H9 (cell line): ENCODE results near the gene ADGRG7. TPM values are rescaled to one million over a fixed set of nuclear protein-coding genes. Genes with fewer than 3 reads are reported as not detected.

Source experiments
- DNase-seq: peaks from one replicate; pipeline ENCODE4 v3.0.0-alpha.2; 2017
- H2AFZ ChIP-seq: one replicate; pipeline ENCODE4 v1.6.1; 2013; ENCODE audit warnings: mild to moderate bottlenecking, low read length, control low read depth, moderate library complexity
- H2AK5ac ChIP-seq: 2 replicates; pipeline ENCODE4 v1.6.1; 2013; ENCODE audit warnings: low read length, control low read depth, mixed read lengths; ENCODE audit not compliant: insufficient read length
- H2BK120ac ChIP-seq: one replicate; pipeline ENCODE4 v1.6.1; 2013; ENCODE audit warnings: low read depth, mild to moderate bottlenecking, low read length, control low read depth, inconsistent platforms; ENCODE audit not compliant: poor library complexity, severe bottlenecking
- H2BK12ac ChIP-seq: 2 replicates; pipeline ENCODE4 v1.6.1; 2013; ENCODE audit warnings: low read length, control low read depth, mixed read lengths, low read depth; ENCODE audit not compliant: insufficient read length
- H2BK15ac ChIP-seq: 2 replicates; pipeline ENCODE4 v1.6.1; 2013; ENCODE audit warnings: low read depth, low read length, control low read depth
- H2BK20ac ChIP-seq: one replicate; pipeline ENCODE4 v1.6.1; 2013; ENCODE audit warnings: low read depth, mild to moderate bottlenecking, low read length, control low read depth, inconsistent platforms; ENCODE audit not compliant: poor library complexity, severe bottlenecking
- H2BK5ac ChIP-seq: 2 replicates; pipeline ENCODE4 v1.6.1; 2013; ENCODE audit warnings: low read length, control low read depth, mixed read lengths; ENCODE audit not compliant: insufficient read length
- H3K14ac ChIP-seq: 2 replicates; pipeline ENCODE4 v1.6.1; 2013; ENCODE audit warnings: low read length, control low read depth; ENCODE audit not compliant: insufficient read depth
- H3K18ac ChIP-seq: 2 replicates; pipeline ENCODE4 v1.6.1; 2013; ENCODE audit warnings: low read depth, mild to moderate bottlenecking, mixed read lengths, low read length, control low read depth; ENCODE audit not compliant: insufficient read length
- H3K23ac ChIP-seq: 2 replicates; pipeline ENCODE4 v1.6.1; 2013; ENCODE audit warnings: low read length, control low read depth, mixed read lengths, low read depth; ENCODE audit not compliant: insufficient read length
- H3K23me2 ChIP-seq: 2 replicates; pipeline ENCODE4 v1.6.1; 2013; ENCODE audit warnings: low read depth, mild to moderate bottlenecking, mixed read lengths, low read length, control low read depth; ENCODE audit not compliant: insufficient read length, poor library complexity, severe bottlenecking
- H3K27ac ChIP-seq: 2 replicates; pipeline ENCODE4 v1.5.1; 2013; ENCODE audit warnings: low read length, control low read depth, mixed read lengths, low read depth; ENCODE audit not compliant: insufficient read length
- H3K27me3 ChIP-seq: 2 replicates; pipeline ENCODE4 v1.6.1; 2013; ENCODE audit warnings: low read length, control low read depth, inconsistent platforms; ENCODE audit not compliant: insufficient read depth
- H3K4ac ChIP-seq: 2 replicates; pipeline ENCODE4 v1.6.1; 2013; ENCODE audit warnings: low read depth, mild to moderate bottlenecking, control low read depth, inconsistent platforms, low read length, moderate library complexity
- H3K4me1 ChIP-seq: 2 replicates; pipeline ENCODE4 v1.6.1; 2013; ENCODE audit warnings: low read length, control low read depth, inconsistent platforms; ENCODE audit not compliant: insufficient read depth
- H3K4me2 ChIP-seq: 2 replicates; pipeline ENCODE4 v1.6.1; 2013; ENCODE audit warnings: low read length, control low read depth, mixed read lengths; ENCODE audit not compliant: insufficient read length, insufficient read depth
- H3K56ac ChIP-seq: 2 replicates; pipeline ENCODE4 v1.6.1; 2013; ENCODE audit warnings: low read depth, mild to moderate bottlenecking, mixed read lengths, low read length, control low read depth; ENCODE audit not compliant: insufficient read length
- H3K79me1 ChIP-seq: 2 replicates; pipeline ENCODE4 v1.6.1; 2013; ENCODE audit warnings: low read depth, mild to moderate bottlenecking, moderate library complexity, low read length, control low read depth, inconsistent platforms; ENCODE audit not compliant: insufficient read depth, poor library complexity, severe bottlenecking
- H3K79me2 ChIP-seq: 2 replicates; pipeline ENCODE4 v1.6.1; 2013; ENCODE audit warnings: low read length, control low read depth, inconsistent platforms; ENCODE audit not compliant: insufficient read depth
- H3K9ac ChIP-seq: 2 replicates; pipeline ENCODE4 v1.6.1; 2013; ENCODE audit warnings: low read length, control low read depth, mixed read lengths; ENCODE audit not compliant: insufficient read length; ENCODE audit errors: extremely low read depth
- H3K9me3 ChIP-seq: one replicate; pipeline ENCODE4 v1.6.1; 2013; ENCODE audit warnings: low read depth, low read length, inconsistent platforms; ENCODE audit not compliant: control insufficient read depth
- H3T11ph ChIP-seq: one replicate; pipeline ENCODE4 v1.6.1; 2013; ENCODE audit warnings: mild to moderate bottlenecking, low read length, control low read depth, inconsistent platforms
- H4K20me1 ChIP-seq: one replicate; pipeline ENCODE4 v1.6.1; 2013; ENCODE audit not compliant: control insufficient read depth, insufficient read length, insufficient read depth
- H4K5ac ChIP-seq: 2 replicates; pipeline ENCODE4 v1.6.1; 2013; ENCODE audit warnings: low read depth, mild to moderate bottlenecking, mixed read lengths, low read length, control low read depth; ENCODE audit not compliant: insufficient read length
- H4K8ac ChIP-seq: replicated peaks from 2 replicates; pipeline ENCODE4 v1.6.1; 2013; ENCODE audit warnings: low read length, control low read depth, mixed read lengths, low read depth; ENCODE audit not compliant: insufficient read length
- H4K91ac ChIP-seq: 2 replicates; pipeline ENCODE4 v1.6.1; 2013; ENCODE audit warnings: low read depth, mild to moderate bottlenecking, moderate library complexity, mixed read lengths, low read length, control low read depth; ENCODE audit not compliant: insufficient read length
- H3K27ac Mint-ChIP-seq, 3 experiments: 2 replicates in 2 of 3; 3 replicates in 1 of 3; pipeline ENCODE4 v1.8.0; 2020 to 2021; ENCODE audit warnings: mixed read lengths in 3 of 3, mild to moderate bottlenecking in 1 of 3, moderate library complexity in 1 of 3
- H3K27me3 Mint-ChIP-seq: 2 replicates; pipeline ENCODE4 v1.8.0; 2021; ENCODE audit warnings: low read depth, mild to moderate bottlenecking, moderate library complexity, mixed read lengths
- H3K36me3 Mint-ChIP-seq, 3 experiments: 2 replicates in 2 of 3; 3 replicates in 1 of 3; pipeline ENCODE4 v1.8.0; 2020 to 2021; ENCODE audit warnings: low read depth in 3 of 3, mixed read lengths in 3 of 3; ENCODE audit not compliant: insufficient read depth in 1 of 3
- H3K4me1 Mint-ChIP-seq, 2 experiments: 2 replicates each; pipeline ENCODE4 v1.8.0; 2020; ENCODE audit warnings: mixed read lengths in 2 of 2
- H3K4me3 Mint-ChIP-seq, 2 experiments: 2 replicates in 1 of 2; 3 replicates in 1 of 2; pipeline ENCODE4 v1.8.0; 2020 to 2021; ENCODE audit warnings: mild to moderate bottlenecking in 2 of 2, mixed read lengths in 2 of 2, moderate library complexity in 1 of 2
- H3K9me3 Mint-ChIP-seq, 2 experiments: 2 replicates in 1 of 2; 3 replicates in 1 of 2; pipeline ENCODE4 v1.8.0; 2020; ENCODE audit warnings: mild to moderate bottlenecking in 2 of 2, mixed read lengths in 2 of 2, moderate library complexity in 1 of 2
- CTCF ChIP-seq: fragments of 200-600 bp; sonication (generic); conservative IDR thresholded peaks from 3 replicates; pipeline ENCODE4 v1.8.0; 2021; ENCODE audit warnings: antibody characterized with exemption, mild to moderate bottlenecking
- WGBS: extraction: QIAGEN DNeasy Blood & Tissue Kit; methylation state at CpG from one replicate; pipeline ENCODE4 v1.1.7; 2013; ENCODE audit warnings: missing lambda C conversion rate, low lambda C conversion rate, mixed read lengths; ENCODE audit not compliant: insufficient read length; ENCODE audit errors: extremely low coverage; 5-methylcytosine and 5-hydroxymethylcytosine counted together
- total RNA-seq: library from RNA; stranded (reverse); gene quantifications from 2 replicates; pipeline ENCODE4 v1.2.1, GENCODE V29; 2021

Gene ADGRG7
- total RNA-seq, 1 experiment from 2014 or later: not detected

- Histone ChIP-seq H2BK15ac (no peak overlapping the region), H4K91ac (no peak overlapping the region), H2AK5ac (no peak overlapping the region), H3K79me1 (no peaks in the 10 kb centered on the region), H2BK12ac (no peak overlapping the region), H2BK120ac (no peak overlapping the region), H4K20me1 (no peaks in the 10 kb centered on the region), H3K4me2 (no peak overlapping the region), H4K8ac (no peak overlapping the region), H2BK20ac (no peak overlapping the region), H2AFZ (no peak overlapping the region), H3K23me2 (peaks cover 5% of the 10 kb centered on the region), H4K5ac (no peak overlapping the region), H3K56ac (no peak overlapping the region), H2BK5ac (no peak overlapping the region), H3K14ac (no peak overlapping the region), H3K4ac (no peak overlapping the region), H3T11ph (no peak overlapping the region), H3K79me2 (peaks cover 11% of the 10 kb centered on the region; the same call in 1 of the 2 replicates), H3K27ac (no peak overlapping the region), H3K9ac (no peak overlapping the region), H3K9me3 (no peaks in the 10 kb centered on the region), H3K18ac (no peak overlapping the region), H3K23ac (no peak overlapping the region), H3K4me1 (no peaks in the 10 kb centered on the region), H3K27me3 (peaks cover 4% of the 10 kb centered on the region; the same call in 1 of the 2 replicates)
- WGBS: no CpG with 5 or more reads among the region's 3 CpGs
- H3K27me3 Mint-ChIP-seq: peaks cover 64% of the 10 kb centered on the region
- peaks cover 2 to 12% (median 7%) of the 10 kb centered on the region in 3 experiments; a peak in 6 of 7 replicates for H3K36me3 Mint-ChIP-seq
- no peak overlapping the region for H3K27ac Mint-ChIP-seq
- H3K9me3 Mint-ChIP-seq: peaks cover 2 to 6% of the 10 kb centered on the region in 2 experiments; a peak in 3 of 5 replicates
- peaks cover 11% of the 10 kb centered on the region in 2 experiments for H3K4me1 Mint-ChIP-seq
- no peak overlapping the region for H3K4me3 Mint-ChIP-seq
- no peak for DNase-seq
- no peak for TF ChIP-seq CTCF
Observed at GRCh38 chr3:100706365-100706764, 97.0 kb downstream of the ADGRG7 start.
